GM10248 (cell line): Measurements from ENCODE around the gene PLEKHG1.

Experiments used
- CTCF ChIA-PET: fragments of 300-600 bp; sonication (Branson Sonifier 250); formaldehyde crosslinking; extraction: SDS; loops from one replicate; lab custom pipeline; 2021; ENCODE audit warnings: antibody characterized with exemption; lab: Yijun Ruan, JAX
- POLR2A ChIA-PET: fragments of 350-650 bp; sonication (Branson Sonifier 250); formaldehyde crosslinking; extraction: SDS; loops from one replicate; lab custom pipeline; 2020; ENCODE audit warnings: antibody characterized with exemption; lab: Yijun Ruan, JAX
- DNase-seq: peaks from one replicate; pipeline ENCODE4 v3.0.0; 2012; ENCODE audit errors: extremely low spot score
- TF ChIP-seq, protein P1 (sequence below): IDR thresholded peaks from 2 replicates; pipeline ENCODE4 v1.5.1; 2012; ENCODE audit warnings: mild to moderate bottlenecking, low read depth; ENCODE audit errors: extremely low read depth, missing control alignments, control extremely low read depth

The PLEKHG1 gene

DNA sequence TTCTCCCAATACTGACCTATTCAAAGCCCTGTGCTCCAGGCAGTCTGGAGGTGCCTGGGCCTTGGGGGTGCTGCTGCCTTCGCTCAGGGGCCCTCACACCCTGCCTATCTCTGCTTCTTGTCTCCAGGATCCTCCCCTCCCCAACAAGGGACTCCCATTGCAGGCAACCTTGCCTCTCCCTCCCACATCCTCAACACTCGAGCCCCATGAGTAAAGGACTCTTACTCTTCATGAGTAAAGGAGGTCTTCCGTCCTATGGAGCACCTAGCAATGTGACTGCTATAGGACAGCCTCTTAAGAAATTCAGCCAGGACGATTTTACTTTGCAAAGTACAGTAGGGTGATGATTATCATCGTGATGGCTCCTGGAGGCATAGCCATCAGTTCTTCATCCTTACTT, 24.5 kb downstream of the PLEKHG1 start:
- CTCF ChIA-PET = no interaction called here
- DNase-seq = no peak
- TF ChIP-seq, protein P1, sequence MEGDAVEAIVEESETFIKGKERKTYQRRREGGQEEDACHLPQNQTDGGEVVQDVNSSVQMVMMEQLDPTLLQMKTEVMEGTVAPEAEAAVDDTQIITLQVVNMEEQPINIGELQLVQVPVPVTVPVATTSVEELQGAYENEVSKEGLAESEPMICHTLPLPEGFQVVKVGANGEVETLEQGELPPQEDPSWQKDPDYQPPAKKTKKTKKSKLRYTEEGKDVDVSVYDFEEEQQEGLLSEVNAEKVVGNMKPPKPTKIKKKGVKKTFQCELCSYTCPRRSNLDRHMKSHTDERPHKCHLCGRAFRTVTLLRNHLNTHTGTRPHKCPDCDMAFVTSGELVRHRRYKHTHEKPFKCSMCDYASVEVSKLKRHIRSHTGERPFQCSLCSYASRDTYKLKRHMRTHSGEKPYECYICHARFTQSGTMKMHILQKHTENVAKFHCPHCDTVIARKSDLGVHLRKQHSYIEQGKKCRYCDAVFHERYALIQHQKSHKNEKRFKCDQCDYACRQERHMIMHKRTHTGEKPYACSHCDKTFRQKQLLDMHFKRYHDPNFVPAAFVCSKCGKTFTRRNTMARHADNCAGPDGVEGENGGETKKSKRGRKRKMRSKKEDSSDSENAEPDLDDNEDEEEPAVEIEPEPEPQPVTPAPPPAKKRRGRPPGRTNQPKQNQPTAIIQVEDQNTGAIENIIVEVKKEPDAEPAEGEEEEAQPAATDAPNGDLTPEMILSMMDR = no peak
- POLR2A ChIA-PET = no interaction called here

DNA sequence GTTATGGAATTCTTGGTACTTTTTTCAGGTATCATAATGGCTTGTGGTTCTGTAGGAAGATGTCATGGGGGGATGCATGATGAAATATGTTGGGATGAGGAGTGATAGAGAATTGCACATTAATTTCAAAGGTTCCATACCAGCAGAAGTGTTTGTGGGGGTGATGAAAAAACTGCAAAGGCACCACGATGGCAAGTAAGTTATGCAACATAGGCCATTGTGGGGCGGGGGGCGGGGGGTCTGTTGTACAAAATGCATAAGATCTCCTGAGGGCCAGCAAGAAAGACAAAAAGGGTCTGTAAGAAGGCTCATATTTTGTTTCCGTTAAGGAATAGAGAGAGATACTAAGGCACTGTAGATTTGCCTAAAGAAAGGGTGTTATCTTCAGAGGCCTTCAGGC, 26.2 kb downstream of the PLEKHG1 start:
- TF ChIP-seq, protein P1 = no peak
- ChIA-PET CTCF (no interaction called here), POLR2A (no interaction called here)
- DNase-seq = no peak

DNA sequence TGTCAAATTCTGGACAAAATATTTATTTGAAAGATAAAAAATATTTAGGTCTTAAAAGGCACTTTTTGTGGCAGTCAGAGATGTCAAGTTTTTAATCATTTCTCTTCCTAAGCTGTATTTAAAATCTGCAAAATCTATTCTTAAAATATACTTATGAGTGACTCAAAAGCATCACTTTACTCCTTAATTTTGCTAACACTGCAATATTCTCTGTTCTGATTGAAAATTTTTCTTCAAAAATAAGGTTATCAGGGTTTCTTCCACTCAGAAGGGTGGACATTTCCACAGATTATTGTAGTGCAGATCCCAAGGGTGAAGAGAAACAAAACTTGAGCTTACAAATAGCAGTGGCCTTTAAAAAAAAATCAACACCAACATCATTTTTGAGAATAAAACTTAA, 27.5 kb downstream of the PLEKHG1 start:
- TF ChIP-seq, protein P1 = no peak
- ChIA-PET CTCF (no interaction called here), POLR2A (no interaction called here)
- DNase-seq = no peak

DNA sequence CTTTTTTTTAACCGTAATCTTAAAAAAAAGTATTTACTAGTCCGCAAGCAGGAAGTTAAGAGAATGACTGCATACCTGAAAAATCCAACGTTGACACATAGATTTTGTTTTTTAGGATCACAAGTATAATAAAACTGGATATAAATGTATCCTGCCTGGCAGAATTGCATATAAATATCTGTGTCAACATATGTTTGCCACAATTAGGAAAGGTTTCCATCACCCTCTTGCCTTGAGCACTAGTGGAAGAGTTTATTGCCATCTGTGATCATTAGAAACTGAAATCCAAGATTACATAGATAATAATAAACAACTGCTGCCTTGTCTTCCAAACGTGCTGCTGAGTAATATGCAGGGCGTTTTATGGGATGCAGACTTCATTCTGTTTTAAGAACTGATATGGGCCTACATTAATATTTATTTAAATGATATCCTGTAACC, 27.9 kb downstream of the PLEKHG1 start:
- ChIA-PET CTCF (no interaction called here), POLR2A (no interaction called here)
- TF ChIP-seq, protein P1 = no peak
- DNase-seq = no peak

DNA sequence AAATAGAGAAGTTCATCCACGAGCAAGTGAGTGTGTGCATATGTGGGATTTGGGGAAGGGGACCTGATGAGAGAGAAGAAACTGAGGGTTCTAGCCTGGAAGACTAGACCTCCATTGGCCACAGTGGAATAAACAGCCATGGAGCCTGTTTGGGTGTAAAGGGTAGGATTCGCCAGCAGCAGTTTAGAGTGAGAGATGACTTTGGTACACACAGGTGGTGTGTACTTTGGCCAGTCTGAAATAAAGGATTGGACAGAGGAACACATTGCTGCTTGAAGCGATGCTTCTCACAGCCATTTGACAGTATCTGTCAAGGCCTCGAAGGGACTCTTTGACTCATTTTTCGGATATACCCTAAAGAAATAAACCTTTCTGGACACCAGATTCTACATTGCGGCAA, 29.2 kb downstream of the PLEKHG1 start:
- ChIA-PET CTCF (no interaction called here), POLR2A (no interaction called here)
- TF ChIP-seq, protein P1 = no peak
- no peak for DNase-seq

DNA sequence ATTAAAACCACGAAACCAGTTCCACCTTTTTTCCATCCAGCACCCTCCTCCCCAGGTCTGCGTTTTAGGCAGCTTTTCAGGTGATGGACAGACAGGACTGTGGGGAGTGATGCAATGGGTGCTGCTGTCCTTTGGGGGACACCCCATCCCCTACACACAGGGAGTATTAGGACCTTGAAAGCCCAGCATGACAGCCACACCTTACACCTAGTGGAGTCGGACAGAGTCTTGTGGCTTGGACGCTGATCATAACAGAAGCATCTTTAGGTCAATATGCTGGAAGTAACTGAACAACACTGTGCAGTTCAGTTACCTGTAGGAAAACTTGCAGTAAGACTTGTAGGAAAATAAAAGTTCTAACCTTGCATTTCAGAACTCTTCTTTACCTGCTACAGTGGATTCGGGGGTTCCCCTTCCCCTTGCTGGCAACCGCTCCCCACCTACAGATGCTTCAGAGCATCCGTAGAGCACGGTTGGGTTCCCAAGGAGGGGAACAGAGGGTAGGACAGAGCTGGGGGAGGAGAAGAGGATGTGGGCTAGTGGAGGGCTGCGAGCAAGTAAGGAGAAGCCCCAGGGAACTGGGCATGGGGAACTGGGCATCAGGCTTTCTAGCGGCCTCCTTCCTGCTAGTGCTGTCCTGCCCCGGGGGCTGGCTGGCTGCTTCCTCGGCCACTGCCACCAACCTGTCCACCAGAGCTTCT, 31.7 kb downstream of the PLEKHG1 start:
- CTCF ChIA-PET = interaction anchor here (1.6 kb wide), 1 partner anchor 17 kb away, joined by 3 read pairs; no protein-coding TSS in a partner anchor
- POLR2A ChIA-PET = no interaction called here
- DNase-seq = peak; percentile 25
- TF ChIP-seq, protein P1 = no peak
